T-helper 2 cell treated with Interferon-gamma antibody and Interleukin-4, amounts not matched to agents 5 μg/mL and 100 μg/mL, for 36 hours (primary cell): Measurements from ENCODE around the gene COL18A1.

Experiments
- DNase-seq: peaks from one replicate; pipeline ENCODE4 v3.0.0; 2021; ENCODE audit warnings: low spot score
- H3K27ac Mint-ChIP-seq: one replicate; pipeline ENCODE4 v1.8.0; 2021; ENCODE audit warnings: mild to moderate bottlenecking, mixed read lengths
- H3K27me3 Mint-ChIP-seq: one replicate; pipeline ENCODE4 v1.8.0; 2021; ENCODE audit warnings: low read depth, mixed read lengths
- H3K36me3 Mint-ChIP-seq: one replicate; pipeline ENCODE4 v1.8.0; 2021; ENCODE audit warnings: low read depth, mixed read lengths
- H3K4me1 Mint-ChIP-seq: one replicate; pipeline ENCODE4 v1.8.0; 2021; ENCODE audit warnings: low read depth, mixed read lengths
- H3K4me3 Mint-ChIP-seq: one replicate; pipeline ENCODE4 v1.8.0; 2022; ENCODE audit warnings: mild to moderate bottlenecking, moderate library complexity, mixed read lengths
- H3K9me3 Mint-ChIP-seq: one replicate; pipeline ENCODE4 v1.8.0; 2021; ENCODE audit warnings: mixed read lengths

Gene COL18A1

DNA sequence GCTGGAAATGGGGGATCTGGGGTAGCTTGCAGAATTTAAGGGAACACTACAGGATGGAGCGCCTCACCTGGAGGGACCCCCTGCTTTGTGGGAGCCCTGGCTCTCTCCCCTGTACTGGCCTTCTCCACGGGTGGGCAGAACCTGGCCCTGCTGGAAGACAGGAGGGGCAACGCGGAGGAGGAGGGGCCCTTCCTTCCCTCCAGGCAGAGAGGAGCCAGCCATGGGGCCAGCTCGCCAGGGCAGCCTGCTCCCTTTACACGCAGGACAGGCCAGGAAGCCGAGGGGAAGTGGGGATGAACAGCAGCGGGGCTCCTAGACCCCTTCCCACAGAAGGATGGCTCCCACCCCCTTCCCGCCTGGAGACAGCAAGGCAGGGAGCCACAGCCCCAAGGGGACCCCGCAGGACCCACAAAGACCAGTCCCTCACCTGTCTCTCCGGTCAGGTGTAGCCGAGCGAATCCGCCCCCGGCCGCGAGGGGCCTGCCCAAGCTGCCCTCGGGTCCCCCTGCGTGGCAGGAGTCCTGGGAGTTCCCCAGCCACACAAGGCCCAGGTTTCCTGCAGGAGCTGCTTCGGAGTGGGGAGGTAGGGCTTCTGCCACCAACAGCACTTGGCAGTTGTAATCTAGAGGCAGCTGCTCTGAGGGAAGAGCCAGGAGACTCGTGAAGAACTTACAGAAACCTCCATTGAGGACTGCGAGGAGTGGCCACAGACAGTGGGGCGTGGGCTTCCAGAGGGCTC, 138.9 kb downstream of the COL18A1 start:
- Mint-ChIP-seq H3K4me3 (peak overlapping the region; percentile 56), H3K27me3 (no peaks in the 10 kb centered on the region), H3K27ac (no peak overlapping the region), H3K4me1 (peaks cover 9% of the 10 kb centered on the region), H3K9me3 (no peaks in the 10 kb centered on the region), H3K36me3 (no peaks in the 10 kb centered on the region)
- no peak for DNase-seq

DNA sequence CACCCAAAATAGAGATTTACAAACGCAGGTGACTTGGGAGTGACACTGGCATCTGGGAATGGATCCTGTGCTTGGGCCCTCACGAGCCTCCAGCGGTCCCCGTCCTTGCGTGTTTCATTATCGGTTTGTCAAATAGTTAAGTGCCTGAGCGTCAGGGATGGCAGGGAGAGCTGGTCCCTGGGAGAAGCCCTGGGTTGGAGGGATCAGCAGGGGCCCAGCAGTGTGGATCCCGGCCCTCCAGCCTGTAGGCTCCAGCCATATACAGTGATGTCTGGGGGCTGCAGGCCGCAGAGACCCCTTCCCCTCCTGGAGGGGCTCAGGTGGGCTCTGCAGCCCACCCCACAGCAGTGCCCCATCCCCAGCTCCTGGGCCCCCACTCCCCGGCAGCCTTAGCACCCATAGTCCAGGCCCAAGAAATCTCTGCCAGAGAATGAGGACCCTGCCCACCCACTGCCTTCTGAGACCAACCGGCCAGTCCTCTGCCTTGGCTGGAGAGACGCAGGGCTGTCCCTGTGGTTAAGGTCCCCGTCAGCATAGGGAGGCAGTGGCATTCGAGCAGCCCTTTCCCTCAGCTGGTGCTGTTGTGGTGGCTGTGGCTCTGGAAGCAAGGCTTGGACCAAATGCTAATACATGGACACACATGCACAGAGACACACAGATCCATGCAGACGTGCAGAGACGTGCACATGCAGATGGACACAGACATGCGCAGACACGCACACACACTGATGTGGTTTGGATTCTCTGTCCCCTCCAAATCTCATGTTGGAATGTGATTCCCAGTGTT, 139.7 kb downstream of the COL18A1 start:
- Mint-ChIP-seq H3K27me3 (no peaks in the 10 kb centered on the region), H3K4me1 (peaks cover 13% of the 10 kb centered on the region), H3K4me3 (no peak overlapping the region), H3K36me3 (no peaks in the 10 kb centered on the region), H3K27ac (no peak overlapping the region), H3K9me3 (no peaks in the 10 kb centered on the region)
- DNase-seq: no peak

DNA sequence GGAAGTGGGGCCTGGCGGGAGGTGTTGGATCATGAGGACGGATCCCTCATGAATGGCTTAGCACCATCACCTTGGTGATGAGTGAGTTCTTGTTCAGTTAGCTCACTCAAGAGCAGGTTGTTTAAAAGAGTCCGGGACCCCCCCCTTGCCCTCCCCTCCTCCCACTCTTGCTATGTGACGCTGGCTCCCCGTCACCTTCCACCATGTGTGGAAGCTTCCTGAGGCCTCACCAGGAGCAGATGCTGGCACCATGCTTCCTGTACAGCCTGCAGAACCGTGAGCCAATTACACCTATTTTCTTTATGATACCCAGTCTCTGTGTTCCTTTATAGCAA, 140.2 kb downstream of the COL18A1 start:
- Mint-ChIP-seq H3K4me3 (no peak overlapping the region), H3K27ac (no peak overlapping the region), H3K9me3 (no peaks in the 10 kb centered on the region), H3K4me1 (peaks cover 11% of the 10 kb centered on the region), H3K36me3 (no peaks in the 10 kb centered on the region), H3K27me3 (no peaks in the 10 kb centered on the region)
- DNase-seq: no peak

DNA sequence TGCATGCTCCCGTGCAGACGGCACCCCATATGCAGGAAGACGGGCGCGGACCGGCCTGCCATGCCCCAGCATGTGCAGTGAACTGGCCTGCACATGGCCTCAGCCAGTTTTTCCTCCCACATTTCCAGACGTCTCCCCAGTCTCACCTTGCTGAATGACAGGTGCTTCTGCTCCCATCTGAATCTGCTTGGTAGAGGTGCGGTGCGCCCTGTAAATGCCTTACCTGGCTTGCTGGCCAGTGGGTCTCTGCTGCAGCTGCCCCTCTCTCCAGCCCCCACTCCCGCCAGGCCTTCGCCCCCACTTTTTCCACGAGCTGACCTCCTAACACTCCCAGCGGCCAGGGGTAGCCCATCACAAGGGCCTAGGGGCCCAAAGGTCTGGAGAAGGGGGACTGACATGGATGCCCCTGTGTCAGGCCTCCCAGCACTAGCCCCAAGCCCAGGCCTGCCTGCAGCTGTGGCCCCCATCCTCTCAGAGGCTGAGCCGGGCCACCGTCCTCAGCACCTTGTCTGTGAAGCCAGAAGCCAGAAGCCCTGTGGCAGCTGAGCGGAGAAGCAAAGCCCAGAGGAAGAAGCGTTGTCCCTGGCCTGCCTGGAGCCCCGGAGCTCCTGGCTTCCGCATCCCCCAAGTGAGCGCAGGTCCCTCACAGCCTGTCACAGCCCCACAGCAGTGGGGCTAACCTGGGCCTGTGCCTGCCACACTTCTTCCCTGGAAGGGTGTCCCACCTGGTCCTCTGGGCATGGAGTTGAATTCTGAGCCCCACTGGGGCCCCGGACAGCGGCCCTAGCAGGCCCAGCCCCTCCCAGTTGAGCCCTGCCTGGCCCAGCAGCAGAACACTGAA, 140.9 kb downstream of the COL18A1 start:
- H3K9me3 Mint-ChIP-seq: no peaks in the 10 kb centered on the region
- H3K27ac Mint-ChIP-seq: no peak overlapping the region
- no peak for DNase-seq
- no peaks in the 10 kb centered on the region for H3K27me3 Mint-ChIP-seq
- no peak overlapping the region for H3K4me3 Mint-ChIP-seq
- H3K36me3 Mint-ChIP-seq: no peaks in the 10 kb centered on the region
- H3K4me1 Mint-ChIP-seq: peaks cover 13% of the 10 kb centered on the region

DNA sequence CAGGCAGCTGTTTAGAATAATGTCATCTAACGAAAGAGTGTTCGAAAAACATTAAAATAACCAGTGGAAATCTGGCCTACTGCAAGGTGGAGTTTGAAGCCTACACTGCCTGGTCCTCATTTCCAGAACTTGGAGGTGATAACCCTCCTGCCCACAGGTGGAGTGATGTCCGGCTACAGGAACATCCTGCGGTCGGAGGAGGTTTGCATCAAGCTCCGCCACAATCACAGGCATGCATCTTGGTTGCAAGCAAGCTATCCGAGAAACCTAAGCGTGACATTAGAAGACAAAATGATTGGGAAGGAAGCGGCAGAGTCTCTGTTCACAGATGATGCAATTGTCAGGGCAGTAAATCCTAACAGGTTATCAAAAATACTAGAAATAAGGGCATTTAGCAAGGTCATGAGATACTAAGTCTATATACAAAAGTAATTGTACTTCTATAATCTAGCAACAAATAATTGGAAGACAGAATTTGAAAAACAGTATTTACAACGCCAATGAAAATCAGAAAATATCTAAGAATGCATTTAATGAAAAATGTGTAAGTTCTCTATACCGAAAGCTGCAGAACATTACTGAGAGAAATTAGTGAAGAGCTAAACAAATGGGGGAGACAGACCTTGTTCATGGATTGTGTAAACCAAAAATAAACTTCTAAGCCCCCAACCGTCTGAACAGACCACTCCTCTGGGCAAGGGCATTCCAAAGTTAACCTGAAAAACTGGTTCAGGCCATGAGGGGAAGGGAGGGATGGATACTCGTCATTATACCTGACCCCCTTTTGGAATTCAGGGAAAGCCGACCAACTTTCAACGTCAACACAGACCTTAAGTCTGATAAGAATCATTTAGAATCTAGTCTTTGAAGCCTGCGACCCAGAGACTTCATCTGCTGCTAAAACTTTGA, 141.9 kb downstream of the COL18A1 start:
- Mint-ChIP-seq H3K9me3 (no peaks in the 10 kb centered on the region), H3K4me1 (peaks cover 20% of the 10 kb centered on the region), H3K36me3 (no peaks in the 10 kb centered on the region), H3K4me3 (no peak overlapping the region), H3K27me3 (no peaks in the 10 kb centered on the region), H3K27ac (no peak overlapping the region)
- DNase-seq: no peak

DNA sequence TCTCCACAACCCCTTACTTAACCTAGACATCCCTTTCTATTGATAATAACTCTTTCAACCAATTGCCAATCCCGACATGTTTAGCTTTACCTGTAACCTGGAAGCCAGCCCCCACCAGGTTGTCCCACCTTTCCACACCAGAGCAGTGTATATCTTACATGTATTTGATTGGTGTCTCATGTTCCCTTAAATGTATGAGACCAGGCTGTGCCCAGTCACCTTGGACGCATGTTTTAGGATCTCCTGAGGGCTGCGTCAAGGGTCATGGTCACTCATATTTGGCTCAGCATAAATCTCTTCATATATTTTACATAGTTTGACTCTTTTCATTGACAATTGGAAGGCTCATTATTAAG, 142.6 kb downstream of the COL18A1 start:
- H3K9me3 Mint-ChIP-seq: no peaks in the 10 kb centered on the region
- no peaks in the 10 kb centered on the region for H3K27me3 Mint-ChIP-seq
- no peak overlapping the region for H3K4me3 Mint-ChIP-seq
- no peak for DNase-seq
- H3K36me3 Mint-ChIP-seq: no peaks in the 10 kb centered on the region
- H3K4me1 Mint-ChIP-seq: peaks cover 20% of the 10 kb centered on the region
- no peak overlapping the region for H3K27ac Mint-ChIP-seq

DNA sequence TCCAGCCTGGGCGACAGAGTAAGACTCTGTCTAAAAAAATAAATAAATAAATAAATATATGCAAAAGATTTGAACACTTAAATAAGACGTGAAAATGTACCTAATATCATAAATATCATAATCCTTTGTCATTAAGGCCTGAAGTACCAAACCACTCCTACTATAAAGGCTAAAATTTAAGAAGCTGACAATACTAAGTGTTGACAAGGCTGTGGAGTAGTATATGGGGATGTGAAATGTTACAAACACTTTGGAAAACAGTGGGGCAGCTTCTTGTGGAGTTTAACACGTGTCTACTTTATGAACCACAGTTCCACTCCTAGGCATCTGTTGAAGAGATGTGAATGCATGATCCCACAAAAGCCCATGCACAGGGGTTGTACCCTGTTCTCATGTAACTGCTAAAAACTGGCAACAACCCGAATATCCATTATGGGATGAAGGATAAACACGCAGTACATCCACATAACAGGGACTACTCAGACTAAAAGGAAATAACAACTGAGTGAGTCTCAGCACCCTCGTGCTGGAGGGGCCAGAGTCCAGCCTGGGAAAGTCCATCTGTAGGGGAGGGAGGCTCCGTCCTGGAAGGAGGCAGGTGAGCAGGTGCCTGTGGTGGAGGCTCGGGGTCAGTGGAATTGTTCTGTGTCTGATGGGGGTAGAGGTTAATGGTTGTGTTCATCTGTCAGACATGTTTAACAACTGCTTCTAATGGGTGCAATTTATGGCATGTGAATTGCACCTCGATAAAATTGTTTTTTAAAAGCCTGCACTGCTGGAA, 143.9 kb downstream of the COL18A1 start:
- Mint-ChIP-seq H3K4me3 (peak overlapping the region; percentile 59), H3K27me3 (no peaks in the 10 kb centered on the region), H3K27ac (peak overlapping the region; percentile 89), H3K9me3 (no peaks in the 10 kb centered on the region), H3K4me1 (peaks cover 20% of the 10 kb centered on the region), H3K36me3 (no peaks in the 10 kb centered on the region)
- no peak for DNase-seq

DNA sequence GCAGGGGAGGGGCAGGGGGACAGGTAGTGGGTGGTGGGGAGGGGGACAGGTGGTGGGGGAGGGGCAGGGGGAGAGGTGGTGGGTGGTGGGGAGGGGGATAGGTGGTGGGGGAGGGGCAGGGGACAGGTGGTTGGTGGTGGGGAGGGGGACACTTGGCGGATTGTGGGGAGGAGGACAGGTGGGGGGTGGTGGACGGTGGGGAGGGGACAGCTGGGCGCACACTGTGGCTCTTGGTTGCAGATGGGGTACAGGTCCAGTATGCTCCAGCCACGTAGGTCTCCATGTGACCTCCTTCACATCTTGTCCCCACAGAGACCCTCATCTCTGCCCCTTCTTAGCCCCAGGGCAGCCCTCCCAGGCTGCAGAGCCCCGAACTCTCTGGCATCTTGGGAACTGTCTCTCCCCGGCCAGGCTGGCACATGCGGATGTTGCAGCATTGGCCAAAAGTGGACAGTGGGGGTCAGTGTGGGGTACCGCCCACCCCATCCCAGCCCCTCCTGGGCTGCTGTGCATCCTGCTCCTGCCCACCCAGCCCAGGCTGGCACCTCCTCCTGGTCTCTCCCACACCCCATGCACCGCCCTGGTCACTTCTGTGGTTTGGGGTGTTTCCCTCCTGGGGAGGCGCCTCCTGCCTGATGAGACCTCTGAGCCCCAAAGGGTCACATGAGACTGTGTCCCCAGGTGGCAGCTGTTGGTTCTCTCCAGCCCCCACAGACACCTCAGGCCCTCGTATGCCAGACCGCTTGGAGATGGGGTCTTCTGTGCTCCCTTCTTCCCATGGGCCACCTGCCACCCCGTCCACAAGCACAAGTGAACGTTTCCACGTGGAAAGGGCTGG, 144.9 kb downstream of the COL18A1 start:
- no peak for DNase-seq
- Mint-ChIP-seq H3K4me3 (peak overlapping the region; percentile 83), H3K27ac (peak overlapping the region; percentile 98), H3K27me3 (no peaks in the 10 kb centered on the region), H3K4me1 (peaks cover 24% of the 10 kb centered on the region), H3K9me3 (no peaks in the 10 kb centered on the region), H3K36me3 (no peaks in the 10 kb centered on the region)

DNA sequence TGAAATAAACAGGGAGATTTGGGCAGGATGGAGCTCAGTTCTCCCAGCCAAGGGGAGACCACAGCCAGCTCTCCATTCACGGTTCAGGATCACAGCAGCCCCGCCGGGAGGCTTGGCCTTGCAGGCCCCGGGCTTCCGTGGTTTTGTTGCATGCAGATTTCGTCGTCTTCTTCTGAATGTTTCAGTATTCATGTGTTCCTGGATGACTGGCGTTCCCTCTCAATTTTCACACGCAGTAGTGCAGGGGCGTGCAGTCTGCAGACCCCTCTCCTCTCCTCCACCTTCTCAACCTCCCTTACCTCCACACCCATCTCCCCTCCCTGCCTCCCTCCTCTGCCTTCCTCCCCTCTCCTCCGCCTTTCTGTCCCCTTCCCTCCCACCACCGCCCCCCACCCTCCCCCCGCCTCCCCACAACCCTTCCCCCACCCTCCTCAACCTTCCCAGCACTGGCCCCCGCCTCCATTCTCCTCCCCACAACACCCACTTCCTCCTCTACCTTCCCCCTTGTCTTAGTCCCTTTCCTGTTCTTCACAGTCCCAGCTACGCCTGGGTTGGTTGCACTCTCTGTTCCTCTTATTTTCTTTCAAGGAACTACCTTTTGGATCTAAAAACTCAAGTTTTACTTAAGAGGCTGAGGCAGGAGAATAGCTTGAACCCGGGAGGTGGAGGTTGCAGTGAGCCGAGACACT, 145.7 kb downstream of the COL18A1 start:
- H3K9me3 Mint-ChIP-seq: no peaks in the 10 kb centered on the region
- no peaks in the 10 kb centered on the region for H3K36me3 Mint-ChIP-seq
- H3K4me1 Mint-ChIP-seq: peaks cover 24% of the 10 kb centered on the region
- DNase-seq: peak; percentile 64
- peak overlapping the region; percentile 83 for H3K4me3 Mint-ChIP-seq
- no peaks in the 10 kb centered on the region for H3K27me3 Mint-ChIP-seq
- H3K27ac Mint-ChIP-seq: peak overlapping the region; percentile 98

DNA sequence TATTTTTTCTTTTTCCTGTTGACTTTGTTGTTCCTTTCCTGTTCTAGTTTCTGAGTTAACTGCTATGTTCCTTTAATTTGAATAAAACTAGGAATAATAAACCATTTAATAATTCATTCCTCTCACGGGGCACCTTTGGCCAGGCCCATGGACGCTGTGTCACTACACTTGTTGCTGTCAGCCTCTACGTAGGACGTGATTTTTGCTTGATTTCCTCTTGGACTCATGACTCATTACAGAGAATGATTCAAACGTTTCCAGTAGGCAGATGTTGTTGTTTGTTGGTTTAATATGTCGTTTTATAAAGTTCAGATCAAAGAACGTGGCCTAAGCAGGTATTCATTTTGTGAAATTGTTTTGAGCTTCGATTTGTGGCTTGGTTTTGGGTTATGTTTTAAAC, 146.4 kb downstream of the COL18A1 start:
- Mint-ChIP-seq H3K9me3 (no peaks in the 10 kb centered on the region), H3K36me3 (no peaks in the 10 kb centered on the region), H3K27me3 (no peaks in the 10 kb centered on the region), H3K27ac (peak overlapping the region; percentile 98), H3K4me3 (peak overlapping the region; percentile 83), H3K4me1 (peaks cover 24% of the 10 kb centered on the region)
- peak; percentile 61 for DNase-seq

DNA sequence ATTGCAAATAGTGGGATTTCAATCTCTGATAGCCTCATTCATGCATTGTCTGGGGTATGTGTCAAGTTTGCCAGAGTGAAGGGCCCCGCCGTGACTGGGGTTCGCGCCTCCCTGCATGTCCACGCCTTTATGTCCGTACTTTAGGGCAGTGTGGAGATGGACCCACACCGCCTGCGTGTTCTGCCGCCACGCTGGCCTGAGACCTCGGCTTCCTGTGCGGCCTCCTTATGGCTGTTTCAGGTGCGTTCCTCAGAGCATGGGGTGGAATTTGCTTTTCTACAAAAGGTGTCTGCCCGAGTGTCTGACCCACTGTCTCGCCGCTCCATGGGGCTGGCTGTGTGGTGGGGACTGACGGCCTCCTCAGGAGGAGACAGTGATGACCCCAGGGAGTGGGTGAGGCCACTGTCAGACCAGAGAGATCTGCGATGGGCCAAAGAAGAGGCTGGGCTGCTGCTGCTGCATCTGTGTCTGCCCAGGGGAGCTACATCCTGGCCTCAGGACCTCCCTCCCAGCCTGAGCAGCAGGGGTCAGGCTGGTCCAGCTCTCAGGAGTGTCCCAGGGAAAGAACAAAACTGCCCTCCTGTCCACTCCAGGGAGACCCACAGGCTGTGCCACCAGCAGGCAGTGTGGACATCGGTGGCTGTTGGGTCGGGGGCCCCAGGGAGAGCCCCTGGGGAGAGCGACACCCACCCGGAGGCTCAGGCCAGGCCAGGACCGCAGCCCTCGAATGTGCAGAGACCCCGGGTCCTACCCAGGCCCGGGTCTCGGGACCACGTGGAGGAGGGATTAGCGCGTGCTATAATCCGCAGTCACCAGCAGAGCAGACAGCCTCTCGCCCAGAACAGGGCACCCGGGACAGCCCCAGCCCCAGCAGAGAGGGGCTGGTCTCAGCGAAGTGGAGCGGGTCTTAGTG, 147.1 kb downstream of the COL18A1 start:
- peak overlapping the region; percentile 98 for H3K27ac Mint-ChIP-seq
- DNase-seq: no peak
- peaks cover 24% of the 10 kb centered on the region for H3K4me1 Mint-ChIP-seq
- no peaks in the 10 kb centered on the region for H3K27me3 Mint-ChIP-seq
- no peaks in the 10 kb centered on the region for H3K9me3 Mint-ChIP-seq
- no peaks in the 10 kb centered on the region for H3K36me3 Mint-ChIP-seq
- peak overlapping the region; percentile 83 for H3K4me3 Mint-ChIP-seq
